HepG2 (cell line): ENCODE results near the gene ATP1B2. TPM values are rescaled to one million over a fixed set of nuclear protein-coding genes. Genes with fewer than 3 reads are reported as not detected.

ENCODE experiments used
- DPF2 ChIP-seq: sonication (generic); formaldehyde crosslinking; IDR thresholded peaks from 2 replicates; pipeline ENCODE4 v1.4.0; 2020; ENCODE audit warnings: mild to moderate bottlenecking, low read depth, missing genetic modification reagents, borderline replicate concordance
- GMEB1 ChIP-seq: sonication (generic); formaldehyde crosslinking; IDR thresholded peaks from 2 replicates; pipeline ENCODE4 v1.5.1; 2020; ENCODE audit warnings: missing genetic modification reagents, mild to moderate bottlenecking, borderline replicate concordance
- GPBP1L1 ChIP-seq: sonication (generic); formaldehyde crosslinking; IDR thresholded peaks from 2 replicates; pipeline ENCODE4 v1.5.0; 2020; ENCODE audit warnings: mild to moderate bottlenecking, missing genetic modification reagents
- KDM3A ChIP-seq: IDR thresholded peaks from 2 replicates; pipeline ENCODE4 v1.6.1; 2018; ENCODE audit warnings: low read depth, missing compliant biosample characterization
- NR2C2 ChIP-seq: sonication (generic); formaldehyde crosslinking; IDR thresholded peaks from 2 replicates; pipeline ENCODE4 v1.4.0; 2020; ENCODE audit warnings: missing genetic modification reagents, mild to moderate bottlenecking, moderate library complexity, borderline replicate concordance
- PRDM10 ChIP-seq: sonication (generic); formaldehyde crosslinking; IDR thresholded peaks from 2 replicates; pipeline ENCODE4 v1.4.0; 2020; ENCODE audit warnings: low read depth, missing genetic modification reagents
- RBAK ChIP-seq: sonication (generic); formaldehyde crosslinking; IDR thresholded peaks from 2 replicates; pipeline ENCODE4 v1.5.1; 2020; ENCODE audit warnings: mild to moderate bottlenecking, missing genetic modification reagents
- RBFOX2 ChIP-seq: fragments of 200-400 bp; formaldehyde crosslinking; IDR thresholded peaks from 2 replicates; pipeline ENCODE4 v1.6.1; 2017; ENCODE audit warnings: low read depth, mild to moderate bottlenecking, low read length
- RELA ChIP-seq: sonication (generic); formaldehyde crosslinking; IDR thresholded peaks from 2 replicates; pipeline ENCODE4 v1.4.0; 2020; ENCODE audit warnings: missing genetic modification reagents
- SOX5 ChIP-seq: IDR thresholded peaks from 2 replicates; pipeline ENCODE4 v1.6.1; 2016; ENCODE audit warnings: borderline replicate concordance
- SP2 ChIP-seq: sonication (generic); formaldehyde crosslinking; IDR thresholded peaks from 2 replicates; pipeline ENCODE4 v1.5.1; 2020; ENCODE audit warnings: mild to moderate bottlenecking, missing genetic modification reagents
- SRF ChIP-seq: IDR thresholded peaks from 2 replicates; pipeline ENCODE4 v1.6.1; 2011; ENCODE audit warnings: mild to moderate bottlenecking, low read depth, low read length, moderate library complexity
- THAP11 ChIP-seq: IDR thresholded peaks from 2 replicates; pipeline ENCODE4 v1.6.1; 2016; ENCODE audit warnings: missing biosample characterization, missing genetic modification reagents
- YEATS4 ChIP-seq: sonication (generic); formaldehyde crosslinking; IDR thresholded peaks from 2 replicates; pipeline ENCODE4 v1.4.0; 2020; ENCODE audit warnings: missing genetic modification reagents, borderline replicate concordance
- ZGPAT ChIP-seq: IDR thresholded peaks from 2 replicates; pipeline ENCODE4 v1.6.1; 2016; ENCODE audit warnings: mild to moderate bottlenecking
- ZMYM3 ChIP-seq: sonication (generic); formaldehyde crosslinking; IDR thresholded peaks from 2 replicates; pipeline ENCODE4 v1.5.1; 2020; ENCODE audit warnings: mild to moderate bottlenecking, missing genetic modification reagents
- ZNF180 ChIP-seq: sonication (generic); formaldehyde crosslinking; IDR thresholded peaks from 2 replicates; pipeline ENCODE4 v1.4.0; 2020; ENCODE audit warnings: low read depth, missing genetic modification reagents, borderline replicate concordance
- ZNF253 ChIP-seq: sonication (generic); formaldehyde crosslinking; IDR thresholded peaks from 2 replicates; pipeline ENCODE4 v1.8.0; 2022; ENCODE audit warnings: mild to moderate bottlenecking, missing genetic modification reagents, borderline replicate concordance
- ZNF510 ChIP-seq: sonication (generic); formaldehyde crosslinking; IDR thresholded peaks from 2 replicates; pipeline ENCODE4 v1.4.0; 2020; ENCODE audit warnings: low read depth, mild to moderate bottlenecking, missing genetic modification reagents
- ZNF543 ChIP-seq: sonication (generic); formaldehyde crosslinking; IDR thresholded peaks from 2 replicates; pipeline ENCODE4 v1.4.0; 2020; ENCODE audit warnings: mild to moderate bottlenecking, missing genetic modification reagents
- ZNF816 ChIP-seq: sonication (generic); formaldehyde crosslinking; IDR thresholded peaks from 2 replicates; pipeline ENCODE4 v1.8.0; 2022; ENCODE audit warnings: missing genetic modification reagents, mild to moderate bottlenecking, borderline replicate concordance
- ZSCAN12 ChIP-seq: sonication (generic); formaldehyde crosslinking; IDR thresholded peaks from 2 replicates; pipeline ENCODE4 v1.9.0; 2021; ENCODE audit warnings: mild to moderate bottlenecking, missing genetic modification reagents
- polyA plus RNA-seq, 8 experiments: library from polyadenylated mRNA; depleted of rRNA in 3 of 8; stranded (reverse) in 7 of 8; unstranded in 1 of 8; fragments of >200 nt; fragmentation: Illumina TruSeq in 4 of 8; extraction: Trizol in 4 of 8; gene quantifications; 2 replicates each; pipeline versions ENCODE4 v1.2.1 to v1.2.3, GENCODE V29; 2011 to 2016; ENCODE audit warnings: low read depth in 4 of 8, missing spikeins in 1 of 8, mixed read lengths in 1 of 8; ENCODE audit not compliant: insufficient read depth in 1 of 8
- total RNA-seq, 5 experiments: library from RNA; depleted of rRNA; stranded (reverse); fragments of >200 nt; fragmentation: Illumina TruSeq; extraction: Trizol; gene quantifications; 2 replicates each; pipeline ENCODE4 v1.2.3, GENCODE V29; 2016; ENCODE audit warnings: low read depth in 1 of 5

Gene ATP1B2
- total and polyA plus RNA-seq, 2 of the 13 experiments (the other 11 are each of a cell fraction or from before 2014, with no cell fraction given), result not detected

- no peak for TF ChIP-seq GMEB1 (CRISPR knock-in tag)
- no peak for TF ChIP-seq ZNF510 (CRISPR knock-in tag)
- peak; percentile 57 for TF ChIP-seq YEATS4 (CRISPR knock-in tag)
- TF ChIP-seq ZGPAT (CRISPR knock-in tag), result no peak
- TF ChIP-seq ZSCAN12 (CRISPR knock-in tag), result no peak
- TF ChIP-seq KDM3A (CRISPR knock-in tag), result 0 out of 2 replicates have a peak, but pooled peaks have one; percentile 32
- TF ChIP-seq ZMYM3 (CRISPR knock-in tag), result no peak
- no peak for TF ChIP-seq ZNF180 (CRISPR knock-in tag)
- TF ChIP-seq RELA (CRISPR knock-in tag), result peak; percentile 99
- no peak; the same call in 1 of the 2 replicates for TF ChIP-seq SOX5 (CRISPR knock-in tag)
- TF ChIP-seq GPBP1L1, result no peak
- no peak for TF ChIP-seq RBAK
- TF ChIP-seq DPF2, result no peak
- no peak for TF ChIP-seq SP2 (CRISPR knock-in tag)
- TF ChIP-seq NR2C2 (CRISPR knock-in tag), result no peak
- no peak for TF ChIP-seq ZNF253 (CRISPR knock-in tag)
- no peak for TF ChIP-seq SRF
- TF ChIP-seq THAP11 (CRISPR knock-in tag), result peak; percentile 93
- TF ChIP-seq RBFOX2, result no peak
- TF ChIP-seq ZNF816 (CRISPR knock-in tag), result no peak
- no peak for TF ChIP-seq ZNF543
- peak; percentile 97 for TF ChIP-seq PRDM10
Measured at GRCh38 chr17:7687072-7687907, 36.6 kb downstream of the ATP1B2 start, which contains the start of gene TP53 (continued).
